Suprapubic skin (tissue), 4 donors: ENCODE results near the gene KLHDC7B.

ENCODE experiments used
- CTCF ChIP-seq, 2 donors: fragments of 200-600 bp in 1 of 2; fragments of 450-650 bp in 1 of 2; sonication (generic) in 1 of 2; IDR thresholded peaks; one replicate each; pipeline ENCODE4 v1.5.1; 2016 to 2019; ENCODE audit warnings: antibody characterized with exemption in 2 of 2, mild to moderate bottlenecking in 1 of 2, moderate library complexity in 1 of 2
- POLR2A ChIP-seq, 2 donors: fragments of 450-650 bp; IDR thresholded peaks; one replicate each; pipeline ENCODE4 v1.6.1; 2017; ENCODE audit warnings: antibody characterized with exemption in 2 of 2, mild to moderate bottlenecking in 2 of 2, moderate library complexity in 2 of 2
- POLR2AphosphoS5 ChIP-seq, 3 donors: sonication (generic); formaldehyde crosslinking; IDR thresholded peaks; one replicate each; pipeline ENCODE4 v1.6.1; 2017; ENCODE audit warnings: antibody characterized with exemption in 3 of 3

GRCh38 chr22:50546326-50547262 is 895 bp downstream of the KLHDC7B start:
- TF ChIP-seq POLR2A (IDR thresholded peaks at IDR 0.05), result no peak
- TF ChIP-seq CTCF (IDR thresholded peaks at IDR 0.05), result no peak
- TF ChIP-seq POLR2AphosphoS5 (IDR thresholded peaks at IDR 0.05), result no peak
